WTC11 (cell line): ENCODE results near the gene TTYH1.

ENCODE experiments used
- ELF4 ChIP-seq: sonication (generic); formaldehyde crosslinking; IDR thresholded peaks from 2 replicates; pipeline ENCODE4 v1.8.1; 2022; ENCODE audit warnings: low read depth, mild to moderate bottlenecking, moderate library complexity, missing genetic modification reagents
- PREB ChIP-seq: sonication (generic); formaldehyde crosslinking; IDR thresholded peaks from 2 replicates; pipeline ENCODE4 v1.8.1; 2022; ENCODE audit warnings: mild to moderate bottlenecking, missing genetic modification reagents, moderate library complexity, borderline replicate concordance
- TF ChIP-seq, protein P1 (sequence below): fragments of 250-450 bp; sonication (Bioruptor Pico); IDR thresholded peaks from 2 replicates; pipeline ENCODE4 v2.1.2; 2022; ENCODE audit warnings: mild to moderate bottlenecking, moderate library complexity
- TF ChIP-seq, protein P2 (sequence below): fragments of 200-600 bp; IDR thresholded peaks from 2 replicates; pipeline ENCODE4 v1.8.0; 2022; ENCODE audit warnings: antibody characterized with exemption

DNA sequence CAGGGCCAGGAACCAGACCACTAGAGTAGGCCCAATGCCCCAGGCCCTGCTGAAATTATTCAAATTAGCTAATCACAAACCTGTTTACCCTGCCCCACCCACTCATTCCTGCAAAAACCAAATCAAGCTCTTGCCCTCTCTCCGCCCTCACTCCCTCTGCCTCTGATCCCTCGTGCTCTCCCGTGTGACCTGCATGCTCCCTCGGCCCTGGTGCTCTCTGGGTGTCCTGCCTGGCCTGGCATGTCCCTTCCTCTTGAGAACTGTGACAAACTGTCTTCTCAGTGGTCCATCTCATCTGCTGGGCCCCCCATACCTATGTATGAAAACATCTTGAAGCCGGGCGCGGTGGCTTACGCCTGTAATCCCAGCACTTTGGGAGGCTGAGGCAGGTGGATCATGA, 12.2 kb upstream of the TTYH1 start:
- TF ChIP-seq ELF4 (CRISPR knock-in tag) (no peak), PREB (CRISPR knock-in tag) (no peak)
- TF ChIP-seq, protein P1, sequence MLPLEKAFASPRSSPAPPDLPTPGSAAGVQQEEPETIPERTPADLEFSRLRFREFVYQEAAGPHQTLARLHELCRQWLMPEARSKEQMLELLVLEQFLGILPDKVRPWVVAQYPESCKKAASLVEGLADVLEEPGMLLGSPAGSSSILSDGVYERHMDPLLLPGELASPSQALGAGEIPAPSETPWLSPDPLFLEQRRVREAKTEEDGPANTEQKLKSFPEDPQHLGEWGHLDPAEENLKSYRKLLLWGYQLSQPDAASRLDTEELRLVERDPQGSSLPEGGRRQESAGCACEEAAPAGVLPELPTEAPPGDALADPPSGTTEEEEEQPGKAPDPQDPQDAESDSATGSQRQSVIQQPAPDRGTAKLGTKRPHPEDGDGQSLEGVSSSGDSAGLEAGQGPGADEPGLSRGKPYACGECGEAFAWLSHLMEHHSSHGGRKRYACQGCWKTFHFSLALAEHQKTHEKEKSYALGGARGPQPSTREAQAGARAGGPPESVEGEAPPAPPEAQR, result no peak
- TF ChIP-seq, protein P2, sequence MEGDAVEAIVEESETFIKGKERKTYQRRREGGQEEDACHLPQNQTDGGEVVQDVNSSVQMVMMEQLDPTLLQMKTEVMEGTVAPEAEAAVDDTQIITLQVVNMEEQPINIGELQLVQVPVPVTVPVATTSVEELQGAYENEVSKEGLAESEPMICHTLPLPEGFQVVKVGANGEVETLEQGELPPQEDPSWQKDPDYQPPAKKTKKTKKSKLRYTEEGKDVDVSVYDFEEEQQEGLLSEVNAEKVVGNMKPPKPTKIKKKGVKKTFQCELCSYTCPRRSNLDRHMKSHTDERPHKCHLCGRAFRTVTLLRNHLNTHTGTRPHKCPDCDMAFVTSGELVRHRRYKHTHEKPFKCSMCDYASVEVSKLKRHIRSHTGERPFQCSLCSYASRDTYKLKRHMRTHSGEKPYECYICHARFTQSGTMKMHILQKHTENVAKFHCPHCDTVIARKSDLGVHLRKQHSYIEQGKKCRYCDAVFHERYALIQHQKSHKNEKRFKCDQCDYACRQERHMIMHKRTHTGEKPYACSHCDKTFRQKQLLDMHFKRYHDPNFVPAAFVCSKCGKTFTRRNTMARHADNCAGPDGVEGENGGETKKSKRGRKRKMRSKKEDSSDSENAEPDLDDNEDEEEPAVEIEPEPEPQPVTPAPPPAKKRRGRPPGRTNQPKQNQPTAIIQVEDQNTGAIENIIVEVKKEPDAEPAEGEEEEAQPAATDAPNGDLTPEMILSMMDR, result no peak
